ENCODE measurements around the gene TRAPPC10. TPM values are rescaled to one million over a fixed set of nuclear protein-coding genes. Genes with fewer than 3 reads are reported as not detected.

Gene TRAPPC10
- total RNA-seq, 2 donors from 2014 or later: 17.0 to 24.9 TPM

GRCh38 chr21:43995521-43996105 lies 16.5 kb upstream of the TRAPPC10 start:
- intact Hi-C loops (cut with DNase I): no loop called here
- no peak for ATAC-seq
- no peak for DNase-seq

GRCh38 chr21:43997766-43998742 lies 14.1 kb upstream of the TRAPPC10 start:
- intact Hi-C loops (cut with DNase I): no loop called here
- no peak for ATAC-seq
- no peak for DNase-seq

- ATAC-seq: no peak
- intact Hi-C loops (cut with DNase I): loop anchor here in 1 of 2 donors (10.0 kb wide), 1 partner anchor 56 kb away; no protein-coding TSS in a partner anchor
- DNase-seq: no peak
Observed at GRCh38 chr21:44000360-44000759, 11.7 kb upstream of the TRAPPC10 start.

GRCh38 chr21:44002511-44002910 lies 9.6 kb upstream of the TRAPPC10 start:
- DNase-seq: no peak
- intact Hi-C loops (cut with DNase I): loop anchor here in 1 of 2 donors (10.0 kb wide), 1 partner anchor 58 kb away; no protein-coding TSS in a partner anchor
- ATAC-seq: no peak

DNA sequence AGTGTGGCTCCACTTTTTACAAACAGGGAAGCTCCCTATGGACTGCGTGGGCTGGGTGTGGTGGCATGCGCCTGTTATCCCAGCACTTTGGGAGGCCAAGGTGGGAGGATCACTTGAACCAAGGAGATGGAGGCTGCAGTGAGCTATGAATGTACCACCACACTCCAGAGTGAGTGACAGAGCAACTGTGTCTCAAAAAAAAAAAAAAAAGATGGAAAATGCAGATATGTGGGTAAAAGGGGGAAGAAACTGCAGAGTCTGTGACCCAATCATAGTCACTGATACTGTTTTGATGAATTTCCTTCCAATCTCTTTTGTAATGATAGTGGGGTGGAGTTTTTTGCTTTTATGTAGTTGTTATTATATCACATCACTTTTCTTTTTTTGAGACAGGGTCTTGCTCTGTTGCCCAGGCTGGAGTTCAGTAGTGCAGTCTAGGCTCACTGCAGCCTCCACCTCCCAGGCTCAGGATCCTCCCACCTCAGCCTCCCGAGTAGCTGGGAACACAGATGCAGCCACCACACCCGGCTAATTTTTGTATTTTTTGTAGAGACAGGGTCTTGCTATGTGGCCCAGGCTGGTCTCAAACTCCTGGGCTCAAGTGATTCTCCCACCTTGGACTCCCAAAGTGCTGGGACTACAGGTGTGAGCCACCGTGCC lies 8.7 kb upstream of the TRAPPC10 start:
- ATAC-seq: no peak
- intact Hi-C loops (cut with DNase I): loop anchor here in 1 of 2 donors (10.0 kb wide), 1 partner anchor 59 kb away; no protein-coding TSS in a partner anchor

DNA sequence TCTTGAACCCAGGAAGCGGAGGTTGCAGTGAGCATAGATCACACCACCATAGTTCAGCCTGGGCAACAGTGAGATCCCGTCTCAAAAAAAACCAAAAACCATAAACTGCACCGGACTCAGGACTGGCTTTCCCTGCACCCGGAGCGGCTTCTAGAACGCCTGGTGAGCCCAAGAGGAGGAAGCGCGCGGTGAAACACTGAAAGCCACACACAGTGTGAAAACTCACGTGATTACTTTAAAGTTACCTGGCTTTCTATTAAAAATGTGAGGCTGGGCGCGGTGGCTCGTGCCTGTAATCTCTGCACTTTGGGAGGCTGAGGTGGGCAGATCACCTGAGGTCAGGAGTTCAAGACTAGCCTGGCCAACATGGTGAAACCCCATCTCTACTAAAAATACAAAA lies 7.0 kb upstream of the TRAPPC10 start:
- DNase-seq: no peak
- intact Hi-C loops (cut with DNase I): loop anchor here in 1 of 2 donors (10.0 kb wide), 1 partner anchor 60 kb away; no protein-coding TSS in a partner anchor
- no peak for ATAC-seq

More for the DNA sequence above, 8.7 kb upstream of the TRAPPC10 start:
- no peak for DNase-seq

- intact Hi-C loops (cut with DNase I): loop anchor here in 1 of 2 donors (10.0 kb wide), 1 partner anchor 61 kb away; no protein-coding TSS in a partner anchor
- ATAC-seq (no peak), DNase-seq (no peak)
Observed at GRCh38 chr21:44005593-44005992, 6.5 kb upstream of the TRAPPC10 start.

- ATAC-seq: peak; percentile 86 to 95
- intact Hi-C loops (cut with DNase I): loop anchor here in 1 of 2 donors (10.0 kb wide), 1 partner anchor 61 kb away; no protein-coding TSS in a partner anchor
Observed at GRCh38 chr21:44006017-44006619, 6.0 kb upstream of the TRAPPC10 start.

DNA sequence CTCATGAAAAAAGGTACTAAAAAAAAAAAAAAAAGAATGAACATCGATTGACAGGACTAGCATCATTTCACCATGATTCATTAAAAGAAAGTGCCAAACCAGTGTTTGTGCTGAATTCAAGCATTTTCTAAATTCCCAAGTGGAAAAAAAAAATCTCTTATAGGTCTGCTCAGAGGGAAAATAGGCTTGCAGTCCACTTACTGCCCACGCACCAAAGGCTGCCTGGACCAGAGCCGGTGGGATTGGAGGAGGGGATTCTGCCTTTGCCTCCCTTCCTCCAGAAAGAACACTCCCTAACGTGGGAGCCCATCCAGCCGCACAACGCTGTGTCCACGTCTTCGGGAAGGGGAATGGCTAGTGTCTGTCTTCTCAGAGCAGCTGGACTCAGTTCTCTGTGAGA lies 5.5 kb upstream of the TRAPPC10 start:
- peak; percentile 78 to 85 for ATAC-seq
- intact Hi-C loops (cut with DNase I): loop anchor here in 1 of 2 donors (10.0 kb wide), 1 partner anchor 62 kb away; no protein-coding TSS in a partner anchor

More at GRCh38 chr21:44006017-44006619, 6.0 kb upstream of the TRAPPC10 start:
- DNase-seq: peak; percentile 69

DNA sequence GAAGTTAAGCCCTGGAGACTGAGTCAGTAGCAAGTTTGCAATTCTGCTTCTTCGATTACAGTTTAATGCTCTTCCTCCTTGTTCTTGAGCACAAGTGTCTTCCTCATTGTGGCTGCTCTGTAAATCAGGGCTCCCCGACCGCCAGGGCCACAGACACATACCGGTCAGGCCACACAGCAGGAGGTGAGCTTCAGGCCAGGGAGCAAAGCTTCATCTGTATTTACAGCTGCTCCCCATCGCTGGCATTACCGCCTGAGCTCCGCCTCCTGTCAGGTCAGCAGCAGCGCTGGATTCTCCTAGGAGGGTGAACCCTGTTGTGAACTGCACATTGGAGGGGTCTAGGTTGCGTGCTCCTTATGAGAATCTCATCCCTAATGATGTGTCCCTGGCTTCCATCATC lies 1.7 kb upstream of the TRAPPC10 start:
- intact Hi-C loops (cut with DNase I): no loop called here
- DNase-seq (no peak), ATAC-seq (no peak)

More for the DNA sequence above, 5.5 kb upstream of the TRAPPC10 start:
- DNase-seq: peak; percentile 68

DNA sequence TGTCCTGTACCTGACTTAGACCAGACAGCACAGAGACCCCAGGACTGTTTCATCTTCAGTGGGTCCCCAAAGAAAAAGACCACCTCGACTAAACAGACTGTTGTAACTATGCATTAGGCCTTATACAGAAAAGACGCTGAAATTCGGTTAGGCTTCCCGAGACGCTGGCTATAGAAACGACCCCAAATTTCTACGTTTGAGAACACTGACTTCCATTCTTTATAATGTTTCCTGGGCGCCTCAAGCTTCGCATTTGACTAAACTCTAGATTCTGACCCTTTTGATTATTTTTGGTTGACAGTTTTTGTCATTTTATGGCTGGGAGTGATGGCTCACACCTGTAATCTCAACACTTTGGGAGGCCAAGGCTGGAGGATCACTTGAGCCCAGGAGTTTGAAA lies 986 bp upstream of the TRAPPC10 start:
- intact Hi-C loops (cut with DNase I): no loop called here
- DNase-seq (no peak), ATAC-seq (no peak)

GRCh38 chr21:44012474-44013379 lies 618 bp downstream of the TRAPPC10 start:
- intact Hi-C loops (cut with DNase I): no loop called here
- ATAC-seq (peak; percentile 45 to 67), DNase-seq (peak; percentile 70)

GRCh38 chr21:44013380-44014088 lies 1.4 kb downstream of the TRAPPC10 start:
- ATAC-seq (no peak), DNase-seq (no peak)
- intact Hi-C loops (cut with DNase I): no loop called here

DNA sequence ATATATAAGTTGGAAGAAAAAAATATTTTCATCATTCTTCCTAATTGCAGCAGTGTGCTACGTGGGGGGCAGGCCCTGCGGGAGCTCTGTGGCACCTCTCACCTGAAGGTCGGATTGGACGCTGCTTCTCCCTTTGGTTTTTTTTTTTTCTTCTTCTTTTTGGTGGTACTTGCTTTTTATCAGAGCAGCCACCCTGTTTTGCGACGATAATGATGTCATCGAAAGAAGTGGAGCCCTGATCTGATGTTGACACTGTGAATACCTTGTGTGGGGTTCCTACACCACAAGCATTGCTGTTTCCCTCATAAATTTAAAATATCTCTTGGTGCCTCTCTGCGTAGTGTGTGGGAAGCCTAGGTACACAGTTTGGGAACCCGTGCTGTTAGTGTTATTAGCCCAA lies 5.5 kb downstream of the TRAPPC10 start:
- intact Hi-C loops (cut with DNase I): no loop called here
- ATAC-seq (no peak), DNase-seq (no peak)

DNA sequence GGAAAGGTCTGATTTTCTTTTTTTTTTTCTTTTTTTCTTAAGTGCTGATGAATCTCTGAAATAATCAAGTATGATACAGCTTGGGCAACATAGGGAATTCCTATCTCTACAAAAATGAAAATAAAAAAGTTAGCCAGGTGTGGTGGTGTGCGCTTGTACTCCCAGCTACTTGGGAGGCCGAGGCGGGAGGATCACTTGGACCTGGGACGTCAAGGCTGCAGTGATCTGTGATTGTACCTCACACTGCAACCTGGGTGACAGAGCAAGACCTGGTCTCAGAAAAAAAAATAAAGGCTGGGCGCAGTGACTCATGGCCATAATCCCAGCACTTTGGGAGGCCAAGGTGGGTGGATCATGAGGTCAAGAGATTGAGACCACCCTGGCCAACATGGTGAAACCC lies 6.0 kb downstream of the TRAPPC10 start:
- intact Hi-C loops (cut with DNase I): no loop called here
- ATAC-seq (no peak), DNase-seq (no peak)

- intact Hi-C loops (cut with DNase I): no loop called here
- ATAC-seq: no peak
- no peak for DNase-seq
Observed at GRCh38 chr21:44018813-44019567, 6.9 kb downstream of the TRAPPC10 start.

DNA sequence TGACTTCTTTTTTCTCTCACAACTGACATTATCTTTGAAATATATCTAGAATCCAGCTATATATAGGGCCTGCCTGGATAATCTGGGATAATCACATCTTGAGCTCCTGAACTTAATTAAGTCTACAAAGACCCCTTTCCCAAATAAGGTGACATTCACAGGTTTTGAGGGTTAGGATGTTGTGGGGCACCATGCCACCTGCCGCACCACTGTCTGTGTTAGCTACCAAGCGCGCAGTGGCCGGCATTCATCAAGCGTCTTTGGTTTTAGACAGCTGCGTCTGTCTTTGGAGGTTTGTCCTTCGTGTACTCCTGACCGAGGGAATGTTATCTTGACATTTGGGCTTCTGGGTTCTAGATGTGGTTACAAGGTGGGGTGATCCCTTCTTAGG lies 7.5 kb downstream of the TRAPPC10 start:
- DNase-seq (no peak), ATAC-seq (no peak)
- intact Hi-C loops (cut with DNase I): no loop called here

All from left cardiac atrium (tissue), 4 donors.